ENCODE data around the gene ZNF598. TPM values are rescaled to one million over a fixed set of nuclear protein-coding genes. Genes with fewer than 3 reads are reported as not detected.

ZNF598 gene
- total RNA-seq, 1 experiment from 2014 or later = 72.4 TPM

- BruUV-seq (replicated peaks) = no TSS peak
- peaks cover 52% of the 10 kb centered on the region for H3K36me3 Mint-ChIP-seq (ENCODE audit: insufficient read depth, unreplicated experiment)
- no peak for TF ChIP-seq CTCF (IDR thresholded peaks at IDR 0.05; ENCODE audit: unreplicated experiment)
- H3K27me3 Mint-ChIP-seq (ENCODE audit: unreplicated experiment) = no peaks in the 10 kb centered on the region
- H3K27ac Mint-ChIP-seq (ENCODE audit: unreplicated experiment) = no peak overlapping the region
- H3K4me3 Mint-ChIP-seq (ENCODE audit: low read depth, unreplicated experiment) = no peak overlapping the region
- H3K9me3 Mint-ChIP-seq (ENCODE audit: low read depth, unreplicated experiment) = no peaks in the 10 kb centered on the region
- CTCF ChIA-PET = interaction anchor here (0.6 kb wide), 1 partner anchor 753 kb away, joined by 6 read pairs; no protein-coding TSS in a partner anchor
- no peak for DNase-seq
- intact Hi-C loops (cut with micrococcal nuclease; ENCODE audit: unreplicated experiment) = no loop called here
- H3K4me1 Mint-ChIP-seq (ENCODE audit: low read depth, unreplicated experiment) = peaks cover 10% of the 10 kb centered on the region
Measured at GRCh38 chr16:1998852-1999801, 10.5 kb downstream of the ZNF598 start.

- H3K4me1 Mint-ChIP-seq (ENCODE audit: low read depth, unreplicated experiment) = peaks cover 17% of the 10 kb centered on the region
- no peak overlapping the region for H3K4me3 Mint-ChIP-seq (ENCODE audit: low read depth, unreplicated experiment)
- no peaks in the 10 kb centered on the region for H3K27me3 Mint-ChIP-seq (ENCODE audit: unreplicated experiment)
- H3K27ac Mint-ChIP-seq (ENCODE audit: unreplicated experiment) = no peak overlapping the region
- no peaks in the 10 kb centered on the region for H3K9me3 Mint-ChIP-seq (ENCODE audit: low read depth, unreplicated experiment)
- CTCF ChIA-PET = no interaction called here
- BruUV-seq (replicated peaks) = no TSS peak
- intact Hi-C loops (cut with micrococcal nuclease; ENCODE audit: unreplicated experiment) = no loop called here
- TF ChIP-seq CTCF (IDR thresholded peaks at IDR 0.05; ENCODE audit: unreplicated experiment) = no peak
- DNase-seq = no peak
- H3K36me3 Mint-ChIP-seq (ENCODE audit: insufficient read depth, unreplicated experiment) = peaks cover 57% of the 10 kb centered on the region
Measured at GRCh38 chr16:1998360-1998835, 11.2 kb downstream of the ZNF598 start.

DNA sequence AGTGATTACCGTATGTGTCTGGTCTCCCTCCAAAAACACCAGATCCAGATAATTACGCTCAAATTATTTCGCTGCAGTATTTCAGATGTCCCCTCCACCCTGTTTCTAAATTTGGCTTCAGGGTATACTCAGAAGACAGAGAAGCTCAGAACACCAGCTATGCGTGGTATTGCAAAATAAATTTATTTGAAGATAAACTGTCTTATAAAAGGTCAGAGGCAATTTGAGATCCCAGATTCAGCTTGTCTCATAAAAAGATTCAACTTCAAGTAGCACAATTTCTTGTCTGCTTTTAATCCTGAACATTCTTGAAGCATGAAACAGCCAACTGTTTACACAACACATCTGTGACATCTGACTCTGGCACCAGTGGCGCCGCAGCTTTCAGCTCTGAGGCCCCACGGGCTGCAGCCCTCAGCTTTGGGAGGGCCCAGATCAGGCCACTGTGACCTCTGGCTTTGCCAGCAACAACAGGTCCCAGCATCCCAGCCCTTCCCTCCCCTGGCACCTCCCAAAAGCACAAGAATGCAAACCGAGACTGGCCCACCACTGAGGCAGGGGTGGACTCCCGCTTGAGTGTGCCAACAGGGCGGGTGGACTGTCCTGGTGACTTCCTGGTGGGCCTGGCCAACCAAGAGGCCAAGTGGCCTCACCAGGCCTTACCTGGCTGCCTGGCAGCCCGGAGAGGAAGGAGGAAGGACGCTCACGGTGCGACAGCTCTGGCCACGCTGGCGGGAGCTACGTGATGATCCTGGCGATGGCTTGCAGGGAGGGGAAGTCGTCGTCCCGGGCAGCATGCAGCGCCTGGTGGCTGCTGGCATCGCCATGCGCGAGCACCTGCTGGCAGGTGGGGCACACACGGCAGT is 11.9 kb downstream of the ZNF598 start:
- TSS peak; percentile 22 for BruUV-seq (replicated peaks)

More for the DNA sequence above, 11.9 kb downstream of the ZNF598 start:
- DNase-seq = no peak
- Mint-ChIP-seq H3K27me3 (ENCODE audit: unreplicated experiment) (no peaks in the 10 kb centered on the region), H3K9me3 (ENCODE audit: low read depth, unreplicated experiment) (no peaks in the 10 kb centered on the region), H3K4me1 (ENCODE audit: low read depth, unreplicated experiment) (peaks cover 17% of the 10 kb centered on the region), H3K27ac (ENCODE audit: unreplicated experiment) (no peak overlapping the region), H3K36me3 (ENCODE audit: insufficient read depth, unreplicated experiment) (peaks cover 57% of the 10 kb centered on the region), H3K4me3 (ENCODE audit: low read depth, unreplicated experiment) (no peak overlapping the region)
- intact Hi-C loops (cut with micrococcal nuclease; ENCODE audit: unreplicated experiment) = no loop called here
- no peak for TF ChIP-seq CTCF (IDR thresholded peaks at IDR 0.05; ENCODE audit: unreplicated experiment)
- CTCF ChIA-PET = interaction anchor here (0.5 kb wide), 1 partner anchor 93 kb away, joined by 3 read pairs; no protein-coding TSS in a partner anchor

All from Calu3 (cell line).